HG02798 (cell line): ENCODE results near the gene RAD51C.
"Not testable (repeated sequence)": the region's sequence is repeated elsewhere in the genome, so short reads cannot be mapped to it uniquely, and the experiment has no call there.

Experiments
- ATAC-seq: cut with Tn5 transposase; IDR thresholded peaks from one replicate; pipeline ENCODE4 v1.9.1; 2021; ENCODE audit warnings: mild to moderate bottlenecking; ENCODE audit not compliant: unreplicated experiment, poor library complexity

Gene RAD51C

GRCh38 chr17:58680038-58680369, 12.4 kb upstream of the RAD51C start:
- no peak for ATAC-seq

- no peak for ATAC-seq
Observed at GRCh38 chr17:58684003-58684402, 8.4 kb upstream of the RAD51C start.

GRCh38 chr17:58684462-58684861, 7.9 kb upstream of the RAD51C start:
- ATAC-seq: not testable (repeated sequence)

GRCh38 chr17:58686980-58687379, 5.4 kb upstream of the RAD51C start:
- ATAC-seq: no peak

DNA sequence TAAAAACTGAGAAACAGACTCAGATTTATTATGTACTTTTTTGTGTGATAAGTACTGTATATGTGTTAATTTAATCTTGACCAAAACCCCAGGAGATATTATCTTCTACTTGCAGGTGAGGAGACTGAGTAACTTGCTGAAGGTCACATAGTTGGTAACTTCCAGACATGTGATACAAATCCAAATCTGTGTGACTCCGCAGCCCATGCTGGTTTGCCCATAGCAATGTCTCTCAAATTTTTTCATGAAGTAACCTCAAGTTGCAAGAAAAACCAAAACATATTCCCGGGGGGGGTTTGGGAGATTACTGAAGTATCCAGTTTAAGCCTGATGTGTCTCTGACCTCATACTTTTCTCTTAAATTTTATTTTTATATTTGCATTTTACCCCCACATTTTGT, 3.9 kb upstream of the RAD51C start:
- ATAC-seq: no peak

DNA sequence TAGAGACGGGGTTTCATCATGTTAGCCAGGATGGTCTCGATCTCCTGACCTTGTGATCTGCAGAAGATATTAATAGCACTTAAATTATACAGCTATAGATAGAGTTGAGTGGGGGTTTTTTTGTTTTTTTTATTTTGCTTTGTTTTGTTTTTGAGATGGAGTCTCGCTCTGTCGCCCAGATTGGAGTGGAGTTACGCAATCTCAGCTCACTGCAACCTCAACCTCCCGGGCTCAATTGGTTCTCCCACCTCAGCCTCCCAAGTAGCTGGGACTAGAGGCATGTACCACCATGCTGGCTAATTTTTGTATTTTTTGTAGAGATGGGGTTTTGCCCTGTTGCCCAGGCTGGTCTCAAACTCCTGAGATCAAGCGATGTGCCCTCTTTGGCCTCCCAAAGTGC, 2.4 kb upstream of the RAD51C start:
- not testable (repeated sequence) for ATAC-seq

GRCh38 chr17:58691701-58692238, 632 bp upstream of the RAD51C start, which contains the start of gene TEX14:
Gene TEX14, minus strand, starts transcription at chr17:58692045. Its CDS starts 40,044 bp downstream, at chr17:58652001.
- no peak for ATAC-seq

- ATAC-seq: no peak
Observed at GRCh38 chr17:58693208-58693607, 806 bp downstream of the RAD51C start.

- no peak for ATAC-seq
Observed at GRCh38 chr17:58693751-58694150, 1.3 kb downstream of the RAD51C start.

DNA sequence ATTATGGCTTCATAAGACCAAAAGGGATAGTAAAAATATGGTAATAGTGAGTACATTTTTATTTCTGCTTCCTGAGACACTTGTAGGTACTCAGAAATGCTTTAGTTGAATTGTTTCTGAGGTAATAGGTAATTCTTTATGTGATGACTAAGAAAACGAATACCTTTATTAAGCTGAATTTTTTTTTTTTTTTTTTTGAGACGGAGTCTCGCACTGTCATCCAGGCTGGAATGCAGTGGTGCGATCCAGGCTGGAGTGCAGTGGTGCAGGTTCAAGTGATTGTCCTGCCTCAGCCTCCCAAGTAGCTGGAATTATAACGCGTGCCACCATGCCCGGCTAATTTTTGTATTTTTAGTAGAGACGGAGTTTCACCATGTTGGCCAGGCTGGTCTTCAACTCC, 1.9 kb downstream of the RAD51C start:
- ATAC-seq: no peak

GRCh38 chr17:58694826-58695225, 2.4 kb downstream of the RAD51C start:
- ATAC-seq: no peak

GRCh38 chr17:58699771-58700170, 7.4 kb downstream of the RAD51C start:
- no peak for ATAC-seq

DNA sequence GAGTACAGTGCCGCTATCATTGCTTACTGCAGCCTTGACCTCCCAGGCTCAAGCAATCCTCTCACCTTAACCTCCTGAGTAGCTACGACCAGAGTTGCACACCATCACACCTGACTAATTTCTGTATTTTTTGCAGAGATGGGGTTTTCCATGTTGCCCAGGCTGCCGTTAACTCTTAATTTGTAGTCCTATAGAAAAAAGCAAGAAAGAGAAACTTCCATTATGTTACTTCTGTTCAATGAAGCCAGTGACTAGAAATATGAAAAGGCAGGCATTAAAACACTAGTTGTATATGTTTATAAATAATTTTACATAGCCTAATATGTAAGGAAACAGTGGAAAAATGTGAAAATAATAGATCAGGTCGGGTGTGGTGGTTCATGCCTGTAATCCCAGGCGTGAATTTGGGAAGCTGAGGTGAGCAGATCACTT, 9.7 kb downstream of the RAD51C start:
- ATAC-seq: peak; percentile 48

DNA sequence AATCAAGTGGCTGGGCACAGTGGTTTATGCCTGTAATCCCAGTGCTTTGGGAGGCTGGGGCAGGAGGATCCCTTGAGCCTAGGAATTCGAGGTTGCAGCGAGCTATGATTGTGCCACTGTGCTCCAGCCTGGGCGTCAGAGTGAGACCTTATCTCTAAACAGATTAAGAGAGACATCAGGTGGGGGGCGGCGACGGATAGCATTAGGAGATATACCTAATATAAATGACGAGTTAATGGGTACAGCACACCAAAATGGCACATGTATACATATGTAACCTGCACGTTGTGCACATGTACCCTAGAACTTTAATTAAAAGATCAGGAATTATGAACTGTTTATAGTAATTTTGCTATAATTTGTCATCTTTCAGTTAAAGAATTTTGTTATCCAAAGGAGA, 10.3 kb downstream of the RAD51C start:
- no peak for ATAC-seq

GRCh38 chr17:58703137-58703915, 10.9 kb downstream of the RAD51C start:
- ATAC-seq: no peak

DNA sequence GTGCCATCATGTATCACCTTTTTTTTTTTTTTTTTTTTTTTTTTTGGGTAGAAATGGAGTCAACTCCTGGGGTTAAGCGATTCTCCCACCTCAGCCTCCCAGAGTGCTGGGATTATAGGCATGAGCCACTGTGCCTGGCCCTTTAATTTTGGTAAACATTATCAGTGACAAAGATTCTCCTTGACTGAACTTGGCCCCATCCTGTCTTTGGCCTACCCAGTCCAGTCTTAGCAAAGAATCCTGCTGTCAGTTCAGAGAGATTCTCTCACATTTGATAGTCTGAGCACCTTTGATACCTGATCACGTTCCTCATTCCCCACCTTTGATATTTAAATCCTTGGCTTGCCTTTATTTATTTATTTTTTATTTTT, 11.5 kb downstream of the RAD51C start:
- ATAC-seq: no peak

DNA sequence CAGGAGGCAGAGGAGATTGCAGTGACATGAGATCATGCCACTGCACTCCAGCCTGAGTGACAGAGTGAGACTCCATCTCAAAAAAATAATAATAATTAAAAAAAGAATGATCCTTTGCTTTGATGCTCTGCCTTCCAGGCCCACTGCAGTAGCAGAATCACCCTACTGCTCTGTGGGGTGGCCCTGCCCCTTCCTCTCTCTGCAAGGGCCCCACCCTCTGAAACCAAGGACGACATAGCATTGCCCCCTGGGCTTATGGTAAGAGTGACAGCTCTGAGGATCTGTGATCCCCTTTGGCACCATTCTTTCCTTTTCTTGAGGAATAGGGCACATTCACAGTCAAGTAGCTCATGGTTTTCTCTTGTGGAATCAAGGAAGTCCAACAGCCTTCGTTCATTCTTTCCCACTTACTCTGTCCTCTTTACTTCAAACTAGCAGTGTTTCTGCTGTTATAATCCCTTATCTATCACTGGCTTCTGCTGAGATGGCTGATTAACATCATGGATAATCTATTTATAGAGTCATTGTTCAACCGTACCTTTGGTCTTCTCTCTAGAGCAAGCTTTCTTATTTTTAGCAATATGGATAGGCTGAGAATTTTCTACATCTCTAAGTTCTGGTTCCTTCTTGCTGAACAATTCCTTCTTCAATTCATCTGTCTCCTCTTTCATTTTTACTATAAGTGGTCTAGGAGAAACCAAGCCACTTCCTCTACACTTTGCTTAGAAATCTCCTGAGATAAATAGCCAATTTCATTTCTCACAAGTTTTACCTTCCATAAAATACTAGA, 14.1 kb downstream of the RAD51C start:
- ATAC-seq: peak; percentile 28

DNA sequence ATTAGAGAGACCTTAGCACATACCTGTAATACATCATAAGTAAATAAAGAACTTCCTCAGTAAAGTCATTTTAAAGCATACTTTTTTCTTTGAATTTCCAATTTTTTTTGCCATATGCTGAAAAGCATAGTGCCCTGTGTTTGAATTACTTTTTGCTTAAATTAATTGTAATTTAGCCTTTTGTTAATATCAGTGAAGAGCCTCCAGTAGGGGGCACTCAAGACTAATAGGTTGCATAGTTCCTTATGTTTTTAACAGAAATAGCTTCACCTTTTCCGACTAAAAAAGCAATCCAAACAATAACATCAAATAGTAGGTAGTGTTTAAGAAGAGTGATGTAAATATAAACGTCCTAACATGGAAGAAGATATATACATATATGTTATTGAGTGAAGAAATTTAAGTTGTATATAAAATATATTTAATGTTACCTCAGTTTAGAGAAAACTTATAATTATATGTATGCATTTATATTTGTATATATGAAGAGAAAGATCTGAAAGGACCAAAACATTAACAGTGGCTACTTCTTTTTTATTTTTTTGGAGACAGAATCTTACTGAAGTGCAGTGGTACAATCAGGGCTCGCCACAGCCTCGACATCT, 18.6 kb downstream of the RAD51C start:
- no peak for ATAC-seq

GRCh38 chr17:58722274-58722673, 29.9 kb downstream of the RAD51C start:
- ATAC-seq: no peak

- ATAC-seq: no peak
Observed at GRCh38 chr17:58722696-58723095, 30.3 kb downstream of the RAD51C start.

DNA sequence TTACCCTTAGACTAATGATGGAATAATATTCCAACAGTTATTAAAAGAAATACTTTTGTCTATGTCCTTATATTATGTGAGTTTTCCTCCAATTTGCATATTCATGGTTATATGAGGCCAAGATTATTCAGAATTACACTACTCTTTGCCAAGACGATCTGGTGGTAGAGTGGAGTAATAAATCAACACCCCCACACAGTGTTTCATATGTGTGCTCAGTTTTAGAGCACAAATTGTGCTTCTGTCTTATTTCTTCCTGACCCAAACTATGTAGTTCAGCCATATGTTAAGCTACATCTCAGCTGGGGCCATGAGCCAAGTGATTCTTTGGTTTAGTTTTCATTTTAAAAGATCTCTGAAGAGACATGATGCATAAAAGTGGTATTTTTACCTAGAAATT, 36.4 kb downstream of the RAD51C start:
- no peak for ATAC-seq
